H1 (cell line): ENCODE measurements around the gene SNAP47. TPM values are rescaled to one million over a fixed set of nuclear protein-coding genes. Genes with fewer than 3 reads are reported as not detected.

Experiments
- CTCF ChIA-PET: fragments of 300-600 bp; sonication (Branson Sonifier 250); formaldehyde crosslinking; loops from one replicate; lab custom pipeline; 2021; ENCODE audit not compliant: partially characterized antibody; lab: Charles Lee
- POLR2A ChIA-PET: fragments of 300-600 bp; sonication (Branson Sonifier 250); formaldehyde crosslinking; loops from one replicate; lab custom pipeline; 2021; ENCODE audit warnings: inconsistent platforms; ENCODE audit not compliant: partially characterized antibody; lab: Charles Lee
- DNase-seq, 2 experiments: peaks; one replicate each; pipeline versions ENCODE4 v3.0.0 to v3.0.0-alpha.2; 2010 to 2022; ENCODE audit warnings: low spot score in 2 of 2, low read depth in 1 of 2, mixed read lengths in 1 of 2
- FAIRE-seq: peaks from 2 replicates; lab custom pipeline; 2011; peaks lifted over from hg19 to GRCh38; lab: Jason Lieb, UNC
- H2AFZ ChIP-seq: 2 replicates; pipeline ENCODE4 v1.8.1; 2012; ENCODE audit warnings: low read length, inconsistent platforms
- H2AK5ac ChIP-seq: 2 replicates; pipeline ENCODE4 v1.6.1; 2013; ENCODE audit warnings: low read depth, low read length
- H2BK120ac ChIP-seq: replicated peaks from 2 replicates; pipeline ENCODE3; 2013; ENCODE audit warnings: low read depth, low read length, inconsistent platforms
- H2BK12ac ChIP-seq: 2 replicates; pipeline ENCODE4 v1.6.1; 2013; ENCODE audit warnings: low read depth, low read length
- H2BK15ac ChIP-seq: 2 replicates; pipeline ENCODE4 v1.6.1; 2013; ENCODE audit warnings: low read length
- H2BK20ac ChIP-seq: 2 replicates; pipeline ENCODE4 v1.6.1; 2013; ENCODE audit warnings: low read length
- H2BK5ac ChIP-seq: 2 replicates; pipeline ENCODE4 v1.6.1; 2013; ENCODE audit warnings: low read depth, low read length
- H3K14ac ChIP-seq: 2 replicates; pipeline ENCODE4 v1.6.1; 2013; ENCODE audit warnings: inconsistent platforms; ENCODE audit not compliant: insufficient read length
- H3K18ac ChIP-seq: 2 replicates; pipeline ENCODE4 v1.6.1; 2013; ENCODE audit warnings: low read length; ENCODE audit errors: extremely low read depth
- H3K23ac ChIP-seq: 2 replicates; pipeline ENCODE4 v1.6.1; 2013; ENCODE audit warnings: inconsistent platforms; ENCODE audit not compliant: insufficient read length
- H3K23me2 ChIP-seq: 2 replicates; pipeline ENCODE4 v1.6.1; 2013; ENCODE audit warnings: low read depth, low read length
- H3K27ac ChIP-seq: 2 replicates; pipeline ENCODE4 v1.6.1; 2011; ENCODE audit warnings: low read depth, low read length, inconsistent platforms
- H3K27me3 ChIP-seq, 4 experiments: replicated peaks in 1 of 4; 1 replicate in 1 of 4; 2 replicates in 3 of 4; pipeline versions ENCODE4 v1.6.1 to v1.8.1; 2011 to 2013; ENCODE audit warnings: low read length in 3 of 4, mild to moderate bottlenecking in 3 of 4, inconsistent platforms in 2 of 4, mixed read lengths in 2 of 4, moderate library complexity in 1 of 4; ENCODE audit not compliant: control insufficient read depth in 3 of 4, insufficient read depth in 3 of 4; ENCODE audit errors: extremely low read depth in 1 of 4
- H3K36me3 ChIP-seq, 4 experiments: 2 replicates each; pipeline versions ENCODE4 v1.6.1 to v1.8.1; 2011 to 2013; ENCODE audit warnings: mild to moderate bottlenecking in 4 of 4, low read length in 3 of 4, moderate library complexity in 2 of 4, control low read depth in 1 of 4, inconsistent platforms in 1 of 4; ENCODE audit not compliant: insufficient read depth in 4 of 4, control insufficient read depth in 2 of 4
- H3K4ac ChIP-seq: replicated peaks from 2 replicates; pipeline ENCODE3; 2013; ENCODE audit warnings: low read length, low read depth, mixed read lengths, inconsistent platforms; ENCODE audit not compliant: insufficient read length
- H3K4me1 ChIP-seq, 4 experiments: replicated peaks in 1 of 4; 1 replicate in 1 of 4; 2 replicates in 3 of 4; pipeline versions ENCODE4 v1.6.1 to v1.8.1; 2011 to 2013; ENCODE audit warnings: low read length in 3 of 4, inconsistent platforms in 2 of 4, mixed read lengths in 1 of 4; ENCODE audit not compliant: insufficient read depth in 4 of 4, control insufficient read depth in 3 of 4
- H3K4me2 ChIP-seq, 2 experiments: 2 replicates each; pipeline versions ENCODE4 v1.6.1 to v1.8.1; 2011 to 2013; ENCODE audit warnings: low read depth in 2 of 2, low read length in 2 of 2, control low read depth in 1 of 2, inconsistent platforms in 1 of 2, mild to moderate bottlenecking in 1 of 2; ENCODE audit not compliant: insufficient read depth in 1 of 2
- H3K4me3 ChIP-seq, 4 experiments: fragments of 200-600, 300-600 bp in 1 of 4; sonication (generic), shearing (Covaris generic), sonication (Bioruptor Twin) in 1 of 4; 2 replicates each; pipeline versions ENCODE4 v1.5.1 to v1.8.1; 2011 to 2016; ENCODE audit warnings: low read length in 4 of 4, low read depth in 3 of 4, control low read depth in 2 of 4, inconsistent platforms in 2 of 4, mild to moderate bottlenecking in 2 of 4, mixed read lengths in 1 of 4, moderate library complexity in 1 of 4; ENCODE audit not compliant: insufficient read depth in 2 of 4; ENCODE audit errors: extremely low read depth in 1 of 4
- H3K56ac ChIP-seq: replicated peaks from 2 replicates; pipeline ENCODE3; 2013; ENCODE audit warnings: low read depth, mild to moderate bottlenecking, mixed read lengths, low read length, inconsistent platforms; ENCODE audit not compliant: insufficient read length
- H3K79me1 ChIP-seq: 2 replicates; pipeline ENCODE4 v1.6.1; 2013; ENCODE audit warnings: low read depth, low read length, control low read depth
- H3K79me2 ChIP-seq, 2 experiments: 2 replicates each; pipeline versions ENCODE4 v1.6.1 to v1.8.1; 2012 to 2013; ENCODE audit warnings: low read length in 2 of 2, mild to moderate bottlenecking in 2 of 2, inconsistent platforms in 1 of 2; ENCODE audit not compliant: insufficient read depth in 2 of 2, control insufficient read depth in 1 of 2
- H3K9ac ChIP-seq, 4 experiments: replicated peaks in 1 of 4; 1 replicate in 1 of 4; 2 replicates in 3 of 4; pipeline versions ENCODE4 v1.6.1 to v1.8.1; 2011 to 2013; ENCODE audit warnings: low read depth in 3 of 4, low read length in 3 of 4, control low read depth in 2 of 4, mild to moderate bottlenecking in 2 of 4, moderate library complexity in 2 of 4, inconsistent platforms in 1 of 4; ENCODE audit errors: extremely low read depth in 1 of 4
- H3K9me3 ChIP-seq, 2 experiments: 2 replicates each; pipeline versions ENCODE4 v1.6.1 to v1.8.1; 2012 to 2013; ENCODE audit warnings: mild to moderate bottlenecking in 2 of 2, moderate library complexity in 2 of 2, control low read depth in 1 of 2, inconsistent platforms in 1 of 2, low read depth in 1 of 2, low read length in 1 of 2, mixed read lengths in 1 of 2; ENCODE audit not compliant: insufficient read depth in 2 of 2
- H4K20me1 ChIP-seq, 2 experiments: replicated peaks in 1 of 2; 2 replicates each; pipeline versions ENCODE3 to v1.8.1; 2011 to 2013; ENCODE audit warnings: inconsistent platforms in 2 of 2, low read length in 2 of 2, mild to moderate bottlenecking in 1 of 2; ENCODE audit not compliant: insufficient read depth in 2 of 2, control insufficient read depth in 1 of 2
- H4K5ac ChIP-seq: 2 replicates; pipeline ENCODE4 v1.6.1; 2013; ENCODE audit warnings: low read length, low read depth, mixed read lengths, inconsistent platforms; ENCODE audit not compliant: insufficient read length
- H4K8ac ChIP-seq: 2 replicates; pipeline ENCODE4 v1.8.0; 2013; ENCODE audit warnings: mild to moderate bottlenecking, moderate library complexity, low read length, inconsistent platforms; ENCODE audit not compliant: insufficient read depth; ENCODE audit errors: extremely low read depth
- H4K91ac ChIP-seq: replicated peaks from 2 replicates; pipeline ENCODE3; 2013; ENCODE audit warnings: low read length, mixed read lengths, inconsistent platforms; ENCODE audit not compliant: insufficient read length
- ATF2 ChIP-seq: IDR thresholded peaks from 2 replicates; pipeline ENCODE4 v1.6.1; 2012; ENCODE audit warnings: low read length, inconsistent platforms
- CBX5 ChIP-seq: fragments of 300-800, 300-1000 bp; sonication (generic); IDR thresholded peaks from 2 replicates; pipeline ENCODE4 v1.7.1; 2016; ENCODE audit warnings: antibody characterized with exemption, low read length, low read depth
- CEBPB ChIP-seq: IDR thresholded peaks from 2 replicates; pipeline ENCODE4 v1.6.1; 2012; ENCODE audit warnings: low read depth, low read length
- CHD2 ChIP-seq: IDR thresholded peaks from 2 replicates; pipeline ENCODE4 v1.6.1; 2012; ENCODE audit warnings: low read length, improper control_type of control experiment
- MAX ChIP-seq: IDR thresholded peaks from 2 replicates; pipeline ENCODE4 v1.6.1; 2012; ENCODE audit warnings: inconsistent platforms
- SAP30 ChIP-seq: fragments of 300-600 bp; sonication (generic); IDR thresholded peaks from 2 replicates; pipeline ENCODE4 v1.7.1; 2012; ENCODE audit warnings: low read length, moderate library complexity, mild to moderate bottlenecking, inconsistent platforms; ENCODE audit not compliant: insufficient read depth, insufficient replicate concordance
- USF2 ChIP-seq: IDR thresholded peaks from 2 replicates; pipeline ENCODE4 v1.6.1; 2011; ENCODE audit warnings: low read length, improper control_type of control experiment
- WGBS, 2 experiments: shearing (Covaris generic) in 1 of 2; methylation state at CpG; one replicate each; pipeline versions ENCODE4 v1.1.6 to v1.1.7; 2013 to 2015; ENCODE audit warnings: low lambda C conversion rate in 2 of 2, mixed read lengths in 2 of 2, inconsistent platforms in 1 of 2, low coverage in 1 of 2, missing lambda C conversion rate in 1 of 2; ENCODE audit not compliant: insufficient replicate concordance in 2 of 2, insufficient coverage in 1 of 2, insufficient read length in 1 of 2; ENCODE audit errors: extremely low coverage in 1 of 2, missing lambda C conversion rate in 1 of 2; 5-methylcytosine and 5-hydroxymethylcytosine counted together
- polyA plus RNA-seq, 7 experiments: library from polyadenylated mRNA; depleted of rRNA in 3 of 7; stranded (reverse) in 5 of 7; unstranded in 2 of 7; fragments of >200 nt in 5 of 7; fragments of 200-250 nt in 2 of 7; gene quantifications; 1 replicate in 5 of 7; 2 replicates in 1 of 7; 4 replicates in 1 of 7; pipeline versions ENCODE4 v1.2.1 to v1.2.3, GENCODE V29; 2011 to 2013; ENCODE audit warnings: missing spikeins in 2 of 7, mixed read lengths in 2 of 7
- total RNA-seq: library from RNA; stranded (reverse); fragmentation: NEBNext Ultra II Directional; extraction: Animal tissue kit (Norgen Biotek cat#: 25700); gene quantifications from 2 replicates; pipeline ENCODE4 v1.2.1, GENCODE V29; 2021

Gene SNAP47
- total and polyA plus RNA-seq, 2 of the 8 experiments (the other 6 are each of a cell fraction or from before 2014, with no cell fraction given), result 37.6 to 42.2 TPM

DNA sequence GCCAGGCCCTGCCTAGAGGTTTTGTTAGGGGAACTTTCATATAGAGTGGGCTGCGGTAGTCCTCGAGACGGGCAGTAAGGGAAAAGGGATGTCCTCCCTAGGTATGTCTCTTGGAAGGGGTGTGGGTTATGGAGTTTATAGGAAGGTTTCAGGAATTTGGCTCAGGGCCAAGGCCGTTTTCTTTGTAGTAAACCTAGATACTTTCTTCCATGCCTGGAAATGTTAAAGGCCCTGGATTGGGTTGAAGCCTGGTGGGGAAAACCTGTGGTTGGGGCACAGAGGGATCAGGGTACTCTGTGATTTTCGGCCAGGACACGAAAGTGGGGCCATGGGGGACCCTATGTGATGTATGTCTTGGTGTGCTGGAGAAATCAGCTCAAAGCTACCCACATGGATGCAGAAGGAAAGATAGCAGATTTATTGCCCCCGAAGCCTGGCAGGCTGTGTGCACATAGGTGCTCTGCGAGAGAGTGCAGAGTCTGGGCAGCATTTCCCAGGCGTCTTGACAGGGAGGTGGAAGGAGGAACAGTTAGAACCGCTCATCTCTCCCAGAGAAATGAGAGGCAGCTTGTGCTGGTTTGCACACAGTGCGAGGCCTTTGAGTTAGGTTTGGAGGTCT, 1.7 kb downstream of the SNAP47 start:
- DNase-seq (no peak), FAIRE-seq (no peak)
- Histone ChIP-seq H2BK5ac (no peak overlapping the region), H4K5ac (no peak overlapping the region), H3K23ac (no peak overlapping the region), H3K27me3 (no peaks in the 10 kb centered on the region), H3K27ac (no peak overlapping the region), H4K8ac (no peak overlapping the region), H3K9me3 (no peaks in the 10 kb centered on the region), H3K36me3 (peaks cover 6 to 17% (median 10%) of the 10 kb centered on the region in 4 experiments; a peak in 6 of 8 replicates), H3K56ac (no peak overlapping the region), H3K9ac (no peak overlapping the region), H4K20me1 (peaks cover 14 to 24% of the 10 kb centered on the region in 2 experiments), H3K4me1 (peaks cover 0 to 7% (median 2%) of the 10 kb centered on the region in 4 experiments; a peak in 2 of 7 replicates), H3K79me2 (peaks cover 6 to 74% of the 10 kb centered on the region in 2 experiments; a peak in 3 of 4 replicates), H2AK5ac (no peak overlapping the region), H3K79me1 (peaks cover 50% of the 10 kb centered on the region), H2AFZ (no peak overlapping the region), H3K14ac (no peak overlapping the region), H4K91ac (no peak overlapping the region), H2BK20ac (no peak overlapping the region), H3K4me2 (peak overlapping the region in 1 of 2 experiments; percentile 96; a peak in 1 of 4 replicates), H2BK12ac (no peak overlapping the region), H3K4me3 (no peak overlapping the region), H3K23me2 (peaks cover 9% of the 10 kb centered on the region), H3K18ac (no peak overlapping the region), H2BK15ac (no peak overlapping the region), H2BK120ac (no peak overlapping the region), H3K4ac (no peak overlapping the region)
- WGBS, 2 experiments, result 89% methylated on average over 11 of the region's 11 CpGs; no CpG with 5 or more reads in 1 of the 2 experiments
- POLR2A ChIA-PET, result no interaction called here
- CTCF ChIA-PET, result no interaction called here
- TF ChIP-seq ATF2 (no peak), SAP30 (no peak), USF2 (no peak), CEBPB (no peak), MAX (no peak), CHD2 (no peak), CBX5 (no peak)
